PC-9 (cell line): Measurements from ENCODE around the gene MPC1L. TPM values are rescaled to one million over a fixed set of nuclear protein-coding genes. Genes with fewer than 3 reads are reported as not detected.
A peak's percentile ranks its signal among the peaks of the same experiment; 100 is the strongest.
"Not testable (repeated sequence)": the region's sequence is repeated elsewhere in the genome, so short reads cannot be mapped to it uniquely, and the experiment has no call there.

Source experiments
- BruUV-seq: library from RNA; stranded (reverse); fragments of 400-500 nt; replicated peaks from 2 replicates; lab custom pipeline; 2021; lab: Mats Ljungman, UMichigan
- CTCF ChIA-PET: fragments of 300-600 bp; sonication (Branson Sonifier 250); formaldehyde crosslinking; loops from one replicate; lab custom pipeline; 2022; ENCODE audit warnings: antibody characterized with exemption; lab: Charles Lee
- POLR2A ChIA-PET: fragments of 300-600 bp; sonication (Branson Sonifier 250); formaldehyde crosslinking; loops from one replicate; lab custom pipeline; 2022; ENCODE audit warnings: antibody characterized with exemption; ENCODE audit not compliant: unreplicated experiment; lab: Charles Lee
- DNase-seq, 2 experiments: peaks; one replicate each; pipeline versions ENCODE4 v3.0.0 to v3.0.0-alpha.2; 2015 to 2022; ENCODE audit warnings: mixed read lengths in 1 of 2
- H2AFZ ChIP-seq: fragments of 200-600 bp; sonication (generic); 2 replicates; pipeline ENCODE4 v1.8.1; 2017; ENCODE audit warnings: antibody characterized with exemption
- H3F3A ChIP-seq: fragments of 200-600 bp; sonication (generic); 2 replicates; pipeline ENCODE4 v1.8.1; 2017; ENCODE audit warnings: antibody characterized with exemption, mild to moderate bottlenecking, low read depth; ENCODE audit not compliant: insufficient read depth
- H3K27ac ChIP-seq: fragments of 200-600 bp; sonication (generic); 2 replicates; pipeline ENCODE4 v1.6.1; 2016; ENCODE audit warnings: mixed run types
- H3K27me3 ChIP-seq: fragments of 200-600 bp; sonication (generic); 2 replicates; pipeline ENCODE4 v1.6.1; 2016; ENCODE audit warnings: low read depth, mixed run types; ENCODE audit not compliant: insufficient read depth
- H3K36me3 ChIP-seq: fragments of 200-600 bp; sonication (generic); 2 replicates; pipeline ENCODE4 v1.6.1; 2016; ENCODE audit warnings: low read depth, mixed run types
- H3K4me1 ChIP-seq: fragments of 200-600 bp; sonication (generic); replicated peaks from 2 replicates; pipeline ENCODE4 v1.6.1; 2016; ENCODE audit warnings: mixed run types; ENCODE audit not compliant: insufficient read depth
- H3K4me2 ChIP-seq: fragments of 200-600 bp; sonication (generic); 2 replicates; pipeline ENCODE4 v1.6.1; 2017; ENCODE audit warnings: mixed run types
- H3K4me3 ChIP-seq: fragments of 200-600 bp; sonication (generic); 2 replicates; pipeline ENCODE4 v1.6.1; 2016; ENCODE audit warnings: mixed run types
- H3K79me2 ChIP-seq: fragments of 200-600 bp; sonication (generic); 2 replicates; pipeline ENCODE4 v1.6.1; 2017; ENCODE audit warnings: low read depth, mixed run types
- H3K9me2 ChIP-seq: fragments of 200-600 bp; sonication (generic); 2 replicates; pipeline ENCODE4 v1.8.1; 2017; ENCODE audit warnings: mild to moderate bottlenecking; ENCODE audit not compliant: insufficient read depth
- H3K9me3 ChIP-seq: fragments of 200-600 bp; sonication (generic); 2 replicates; pipeline ENCODE4 v1.8.1; 2016; ENCODE audit warnings: low read depth; ENCODE audit not compliant: insufficient read depth
- H4K20me1 ChIP-seq: fragments of 200-600 bp; sonication (generic); 2 replicates; pipeline ENCODE4 v1.8.1; 2017; ENCODE audit not compliant: insufficient read depth
- CTCF ChIP-seq: fragments of 200-600 bp; sonication (generic); conservative IDR thresholded peaks from 2 replicates; pipeline ENCODE4 v1.6.1; 2017; ENCODE audit warnings: mixed run types, antibody characterized with exemption, mild to moderate bottlenecking, moderate library complexity
- EZH2 ChIP-seq: fragments of 200-600 bp; sonication (generic); IDR thresholded peaks from 2 replicates; pipeline ENCODE4 v1.8.0; 2017; ENCODE audit warnings: antibody characterized with exemption, low read depth
- intact Hi-C: fragments of 100-400 bp; cut with micrococcal nuclease; formaldehyde crosslinking; loops from one replicate; pipeline ENCODE4 v1.10.0; 2022; ENCODE audit not compliant: unreplicated experiment
- total RNA-seq: library from RNA; stranded (reverse); gene quantifications from 2 replicates; pipeline ENCODE4 v1.2.3, GENCODE V29; 2021

MPC1L gene
- total RNA-seq, 1 experiment from 2014 or later, result not detected

GRCh38 chrX:40580537-40581335, 42.5 kb upstream of the MPC1L start, which contains the start of gene ATP6AP2:
Gene ATP6AP2 (plus strand): TSS chrX:40580970. CDS start chrX:40581066, 96 bp downstream.
- DNase-seq, result peak; percentile 76 to 80
- TF ChIP-seq CTCF, result no peak
- TF ChIP-seq EZH2, result no peak
- H3K79me2 ChIP-seq, result 0 out of 2 replicates have a peak, but pooled peaks cover 6% of the 10 kb centered on the region
- no peaks in the 10 kb centered on the region for H3K4me1 ChIP-seq
- no peaks in the 10 kb centered on the region for H3F3A ChIP-seq
- H3K9me3 ChIP-seq, result no peaks in the 10 kb centered on the region
- no peak within 1 kb of the TSS for H3K27ac ChIP-seq
- POLR2A ChIA-PET, result no interaction called here
- peak within 1 kb of the TSS; percentile 66 for H2AFZ ChIP-seq
- H3K36me3 ChIP-seq, result no peaks in the 10 kb centered on the region
- no peaks in the 10 kb centered on the region for H4K20me1 ChIP-seq
- BruUV-seq, result no TSS peak
- peak within 1 kb of the TSS; percentile 57; the same call in 1 of the 2 replicates for H3K4me3 ChIP-seq
- no peaks in the 10 kb centered on the region for H3K9me2 ChIP-seq
- no peaks in the 10 kb centered on the region for H3K27me3 ChIP-seq
- H3K4me2 ChIP-seq, result peak within 1 kb of the TSS; percentile 69
- CTCF ChIA-PET, result no interaction called here
- intact Hi-C loops, result no loop called here

- H3K27me3 ChIP-seq, result no peaks in the 10 kb centered on the region
- no peaks in the 10 kb centered on the region for H4K20me1 ChIP-seq
- DNase-seq, result peak in 1 of 2 experiments; percentile 33
- CTCF ChIA-PET, result no interaction called here
- no peak overlapping the region for H3K27ac ChIP-seq
- no peak for TF ChIP-seq EZH2
- TF ChIP-seq CTCF, result no peak
- peak overlapping the region; percentile 57; the same call in 1 of the 2 replicates for H3K4me3 ChIP-seq
- H2AFZ ChIP-seq, result peak overlapping the region; percentile 27; the same call in 1 of the 2 replicates
- POLR2A ChIA-PET, result no interaction called here
- no peaks in the 10 kb centered on the region for H3K36me3 ChIP-seq
- no peaks in the 10 kb centered on the region for H3K4me1 ChIP-seq
- peak overlapping the region; percentile 69 for H3K4me2 ChIP-seq
- no peaks in the 10 kb centered on the region for H3F3A ChIP-seq
- 0 out of 2 replicates have a peak, but pooled peaks cover 6% of the 10 kb centered on the region for H3K79me2 ChIP-seq
- H3K9me3 ChIP-seq, result no peaks in the 10 kb centered on the region
- intact Hi-C loops, result no loop called here
- no peaks in the 10 kb centered on the region for H3K9me2 ChIP-seq
- BruUV-seq, result no TSS peak
Observed at GRCh38 chrX:40581336-40581920, 41.8 kb upstream of the MPC1L start.

GRCh38 chrX:40582178-40582577, 41.0 kb upstream of the MPC1L start:
- peak overlapping the region; percentile 69 for H3K4me2 ChIP-seq
- H3K9me3 ChIP-seq, H3K27me3 ChIP-seq, BruUV-seq, H2AFZ ChIP-seq, H4K20me1 ChIP-seq, H3K4me3 ChIP-seq, H3F3A ChIP-seq, CTCF ChIA-PET, intact Hi-C loops, DNase-seq, H3K79me2 ChIP-seq, POLR2A ChIA-PET, H3K4me1 ChIP-seq, H3K27ac ChIP-seq, H3K36me3 ChIP-seq, H3K9me2 ChIP-seq: not testable (repeated sequence)
